DND-41 (cell line): ENCODE data around the gene ERBB4.

Experiments used
- ATAC-seq: fragments of 200-7000 bp; cut with Tn5 transposase; 3 replicates; pipeline ENCODE4 v1.9.1; 2021; ENCODE audit warnings: low read depth; ENCODE audit not compliant: insufficient read depth
- DNase-seq: peaks from one replicate; pipeline ENCODE4 v3.0.0-alpha.2; 2020
- H2AFZ ChIP-seq: 2 replicates; pipeline ENCODE4 v1.6.0; 2012; ENCODE audit warnings: low read depth, low read length
- H3K27ac ChIP-seq: 2 replicates; pipeline ENCODE4 v1.5.1; 2012; ENCODE audit warnings: low read length, inconsistent platforms
- H3K27me3 ChIP-seq: fragments of 200-600 bp; sonication (generic); 2 replicates; pipeline ENCODE4 v1.6.0; 2012; ENCODE audit warnings: low read length, mild to moderate bottlenecking, inconsistent platforms; ENCODE audit not compliant: insufficient read depth, poor library complexity
- H3K36me3 ChIP-seq: 2 replicates; pipeline ENCODE4 v1.5.1; 2012; ENCODE audit warnings: low read length, inconsistent platforms; ENCODE audit not compliant: insufficient read depth
- H3K4me1 ChIP-seq: 2 replicates; pipeline ENCODE4 v1.5.1; 2012; ENCODE audit warnings: mild to moderate bottlenecking, low read length; ENCODE audit not compliant: insufficient read depth
- H3K4me2 ChIP-seq: 2 replicates; pipeline ENCODE4 v1.6.0; 2012; ENCODE audit warnings: mild to moderate bottlenecking, moderate library complexity, low read length, inconsistent platforms; ENCODE audit not compliant: insufficient read depth
- H3K4me3 ChIP-seq, 2 experiments: fragments of 200-600 bp in 1 of 2; shearing (Covaris generic) in 1 of 2; 2 replicates each; pipeline ENCODE4 v1.5.1; 2012 to 2016; ENCODE audit warnings: inconsistent platforms in 2 of 2, low read length in 2 of 2, mild to moderate bottlenecking in 2 of 2, low read depth in 1 of 2, moderate library complexity in 1 of 2
- H3K79me2 ChIP-seq: 2 replicates; pipeline ENCODE4 v1.6.0; 2012; ENCODE audit warnings: low read length, inconsistent platforms; ENCODE audit not compliant: insufficient read depth
- H3K9ac ChIP-seq: 2 replicates; pipeline ENCODE4 v1.6.0; 2012; ENCODE audit warnings: low read depth, mild to moderate bottlenecking, inconsistent platforms, low read length, moderate library complexity
- H3K9me3 ChIP-seq: 2 replicates; pipeline ENCODE4 v1.5.1; 2012; ENCODE audit warnings: low read length, moderate library complexity, mild to moderate bottlenecking, inconsistent platforms; ENCODE audit not compliant: insufficient read depth, severe bottlenecking
- H4K20me1 ChIP-seq: 2 replicates; pipeline ENCODE4 v1.6.0; 2012; ENCODE audit warnings: low read length; ENCODE audit not compliant: insufficient read depth
- EZH2 ChIP-seq: IDR thresholded peaks from 3 replicates; pipeline ENCODE4 v1.6.1; 2012; ENCODE audit warnings: borderline replicate concordance, low read depth, mild to moderate bottlenecking, moderate library complexity, low read length, inconsistent platforms; ENCODE audit not compliant: severe bottlenecking
- TF ChIP-seq, protein P1 (sequence below): IDR thresholded peaks from 2 replicates; pipeline ENCODE4 v1.5.1; 2012; ENCODE audit warnings: borderline replicate concordance, low read length, moderate library complexity, mild to moderate bottlenecking; ENCODE audit not compliant: poor library complexity, severe bottlenecking; ENCODE audit errors: extremely low read depth

ERBB4 gene

GRCh38 chr2:212170382-212170781, 368.2 kb downstream of the ERBB4 start:
- ATAC-seq (no peak), DNase-seq (no peak)

GRCh38 chr2:212158081-212158480, 380.5 kb downstream of the ERBB4 start:
- no peak overlapping the region for H3K9ac ChIP-seq
- no peaks in the 10 kb centered on the region for H3K9me3 ChIP-seq
- no peak for TF ChIP-seq EZH2
- TF ChIP-seq, protein P1, sequence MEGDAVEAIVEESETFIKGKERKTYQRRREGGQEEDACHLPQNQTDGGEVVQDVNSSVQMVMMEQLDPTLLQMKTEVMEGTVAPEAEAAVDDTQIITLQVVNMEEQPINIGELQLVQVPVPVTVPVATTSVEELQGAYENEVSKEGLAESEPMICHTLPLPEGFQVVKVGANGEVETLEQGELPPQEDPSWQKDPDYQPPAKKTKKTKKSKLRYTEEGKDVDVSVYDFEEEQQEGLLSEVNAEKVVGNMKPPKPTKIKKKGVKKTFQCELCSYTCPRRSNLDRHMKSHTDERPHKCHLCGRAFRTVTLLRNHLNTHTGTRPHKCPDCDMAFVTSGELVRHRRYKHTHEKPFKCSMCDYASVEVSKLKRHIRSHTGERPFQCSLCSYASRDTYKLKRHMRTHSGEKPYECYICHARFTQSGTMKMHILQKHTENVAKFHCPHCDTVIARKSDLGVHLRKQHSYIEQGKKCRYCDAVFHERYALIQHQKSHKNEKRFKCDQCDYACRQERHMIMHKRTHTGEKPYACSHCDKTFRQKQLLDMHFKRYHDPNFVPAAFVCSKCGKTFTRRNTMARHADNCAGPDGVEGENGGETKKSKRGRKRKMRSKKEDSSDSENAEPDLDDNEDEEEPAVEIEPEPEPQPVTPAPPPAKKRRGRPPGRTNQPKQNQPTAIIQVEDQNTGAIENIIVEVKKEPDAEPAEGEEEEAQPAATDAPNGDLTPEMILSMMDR = no peak
- no peaks in the 10 kb centered on the region for H3K27me3 ChIP-seq
- no peak overlapping the region for H2AFZ ChIP-seq
- H3K79me2 ChIP-seq = no peaks in the 10 kb centered on the region
- no peaks in the 10 kb centered on the region for H3K4me1 ChIP-seq
- no peak overlapping the region for H3K4me2 ChIP-seq
- DNase-seq = no peak
- no peak for ATAC-seq
- H4K20me1 ChIP-seq = no peaks in the 10 kb centered on the region
- no peaks in the 10 kb centered on the region for H3K36me3 ChIP-seq
- no peak overlapping the region for H3K27ac ChIP-seq
- no peak overlapping the region for H3K4me3 ChIP-seq

More at GRCh38 chr2:212170382-212170781, 368.2 kb downstream of the ERBB4 start:
- Histone ChIP-seq H4K20me1 (no peaks in the 10 kb centered on the region), H3K27ac (no peak overlapping the region), H3K4me2 (no peak overlapping the region), H2AFZ (no peak overlapping the region), H3K79me2 (no peaks in the 10 kb centered on the region), H3K4me3 (no peak overlapping the region), H3K9me3 (peaks cover 11% of the 10 kb centered on the region), H3K27me3 (no peaks in the 10 kb centered on the region), H3K4me1 (no peaks in the 10 kb centered on the region), H3K36me3 (no peaks in the 10 kb centered on the region), H3K9ac (no peak overlapping the region)
- TF ChIP-seq, protein P1 = no peak
- TF ChIP-seq EZH2 = no peak

GRCh38 chr2:212157012-212157411, 381.6 kb downstream of the ERBB4 start:
- H4K20me1 ChIP-seq = no peaks in the 10 kb centered on the region
- no peaks in the 10 kb centered on the region for H3K79me2 ChIP-seq
- H3K9me3 ChIP-seq = no peaks in the 10 kb centered on the region
- no peaks in the 10 kb centered on the region for H3K4me1 ChIP-seq
- TF ChIP-seq, protein P1 = no peak
- TF ChIP-seq EZH2 = no peak
- H3K4me2 ChIP-seq = no peak overlapping the region
- H3K27me3 ChIP-seq = no peaks in the 10 kb centered on the region
- no peak for DNase-seq
- H3K36me3 ChIP-seq = no peaks in the 10 kb centered on the region
- ATAC-seq = no peak
- no peak overlapping the region for H3K27ac ChIP-seq
- H2AFZ ChIP-seq = no peak overlapping the region
- H3K4me3 ChIP-seq = no peak overlapping the region
- no peak overlapping the region for H3K9ac ChIP-seq

GRCh38 chr2:212156088-212156487, 382.5 kb downstream of the ERBB4 start:
- no peaks in the 10 kb centered on the region for H3K36me3 ChIP-seq
- ATAC-seq (no peak), DNase-seq (no peak)
- H3K79me2 ChIP-seq = no peaks in the 10 kb centered on the region
- no peaks in the 10 kb centered on the region for H3K9me3 ChIP-seq
- H3K27ac ChIP-seq = no peak overlapping the region
- H2AFZ ChIP-seq = no peak overlapping the region
- H3K4me2 ChIP-seq = no peak overlapping the region
- TF ChIP-seq, protein P1 = no peak
- TF ChIP-seq EZH2 = no peak
- H3K4me1 ChIP-seq = no peaks in the 10 kb centered on the region
- H4K20me1 ChIP-seq = no peaks in the 10 kb centered on the region
- no peaks in the 10 kb centered on the region for H3K27me3 ChIP-seq
- H3K9ac ChIP-seq = no peak overlapping the region
- no peak overlapping the region for H3K4me3 ChIP-seq
